AG04450 (cell line): ENCODE data around the gene ZNF239. TPM values are rescaled to one million over a fixed set of nuclear protein-coding genes. Genes with fewer than 3 reads are reported as not detected.
A peak's percentile ranks its signal among the peaks of the same experiment; 100 is the strongest.

Source experiments
- CTCF ChIA-PET: fragments of 300-600, 350-600 bp; formaldehyde crosslinking; extraction: SDS; loops from one replicate; lab custom pipeline; 2022; ENCODE audit warnings: antibody characterized with exemption, inconsistent platforms; lab: Charles Lee
- POLR2A ChIA-PET: fragments of 350-600 bp; formaldehyde crosslinking; extraction: SDS; loops from one replicate; lab custom pipeline; 2021; ENCODE audit warnings: antibody characterized with exemption, inconsistent platforms; lab: Yijun Ruan, JAX
- DNase-seq: peaks from one replicate; pipeline ENCODE4 v3.0.0-alpha.2; 2011; ENCODE audit warnings: low read depth, low spot score
- H3K27ac ChIP-seq: one replicate; pipeline ENCODE4 v1.5.1; 2012; ENCODE audit warnings: low read depth, low read length, control low read depth
- H3K27me3 ChIP-seq: one replicate; pipeline ENCODE4 v1.6.0; 2012; ENCODE audit warnings: low read length; ENCODE audit not compliant: control insufficient read depth, insufficient read depth
- H3K4me3 ChIP-seq: 2 replicates; pipeline ENCODE4 v1.5.1; 2011; ENCODE audit warnings: mild to moderate bottlenecking, low read depth, low read length, control low read depth
- H3K9me3 ChIP-seq: 2 replicates; pipeline ENCODE4 v1.5.1; 2012; ENCODE audit warnings: low read length; ENCODE audit not compliant: control insufficient read depth, insufficient read depth
- CTCF ChIP-seq: IDR thresholded peaks from 2 replicates; pipeline ENCODE4 v1.5.1; 2011; ENCODE audit warnings: low read depth, low read length, control low read depth, inconsistent platforms
- polyA plus RNA-seq: library from polyadenylated mRNA; depleted of rRNA; stranded (reverse); fragments of >200 nt; gene quantifications from 2 replicates; pipeline ENCODE4 v1.2.3, GENCODE V29; 2011

Gene ZNF239
- polyA plus RNA-seq, 1 experiment, result 6.9 TPM

- no peak for DNase-seq
- no peaks in the 10 kb centered on the region for H3K27me3 ChIP-seq
- H3K27ac ChIP-seq, result no peak overlapping the region
- TF ChIP-seq CTCF, result no peak
- CTCF ChIA-PET, result no interaction called here
- H3K9me3 ChIP-seq, result peaks cover 30% of the 10 kb centered on the region
- POLR2A ChIA-PET, result no interaction called here
- H3K4me3 ChIP-seq, result no peak overlapping the region
These were observed 42.4 kb upstream of the ZNF239 start for GRCh38 chr10:43616697-43617370.

GRCh38 chr10:43610636-43611035 is 36.2 kb upstream of the ZNF239 start:
- H3K4me3 ChIP-seq, result no peak overlapping the region
- DNase-seq, result no peak
- no peaks in the 10 kb centered on the region for H3K27me3 ChIP-seq
- H3K9me3 ChIP-seq, result peaks cover 7% of the 10 kb centered on the region
- ChIA-PET POLR2A (no interaction called here), CTCF (no interaction called here)
- no peak for TF ChIP-seq CTCF
- H3K27ac ChIP-seq, result no peak overlapping the region

GRCh38 chr10:43607199-43607573 is 32.8 kb upstream of the ZNF239 start:
- no peak overlapping the region for H3K27ac ChIP-seq
- H3K9me3 ChIP-seq, result peaks cover under 1% of the 10 kb centered on the region; the same call in 1 of the 2 replicates
- ChIA-PET CTCF (no interaction called here), POLR2A (no interaction called here)
- no peak for DNase-seq
- H3K27me3 ChIP-seq, result peaks cover 7% of the 10 kb centered on the region
- no peak for TF ChIP-seq CTCF
- H3K4me3 ChIP-seq, result peak overlapping the region; percentile 79

- CTCF ChIA-PET, result interaction anchor here (0.7 kb wide), 1 partner anchor 199 kb away, joined by 4 read pairs; no protein-coding TSS in a partner anchor
- DNase-seq, result no peak
- H3K27me3 ChIP-seq, result peaks cover 12% of the 10 kb centered on the region
- POLR2A ChIA-PET, result interaction anchor here (0.5 to 1.0 kb wide), 2 partner anchors 11 to 41 kb away, joined by 4 to 7 read pairs; no protein-coding TSS in a partner anchor
- H3K9me3 ChIP-seq, result peaks cover 3% of the 10 kb centered on the region; the same call in 1 of the 2 replicates
- peak within 1 kb of the TSS; percentile 79 for H3K4me3 ChIP-seq
- no peak within 1 kb of the TSS for H3K27ac ChIP-seq
- TF ChIP-seq CTCF, result no peak
These were observed 32.1 kb upstream of the ZNF239 start, which contains the start of gene ZNF485 for GRCh38 chr10:43606323-43607198. TSS of gene ZNF485 (plus strand) at chr10:43606438. CDS start at chr10:43607051, 613 bp downstream.
